ENCODE measurements around the gene TOP2B.

GRCh38 chr3:25586167-25586505 is 78.6 kb downstream of the TOP2B start:
- no peak for TF ChIP-seq EZH2 (IDR thresholded peaks at IDR 0.05; ENCODE audit: insufficient read depth, poor library complexity, severe bottlenecking)
- TF ChIP-seq EZH2phosphoT487 (IDR thresholded peaks at IDR 0.05; ENCODE audit: insufficient read depth, low read depth): no peak

All from GM23248 (cell line).